CD4-positive, alpha-beta T cell treated with Interleukin-4 for 1 hour (primary cell): ENCODE data around the gene DEPDC4.
"Not testable (repeated sequence)": the region's sequence is repeated elsewhere in the genome, so short reads cannot be mapped to it uniquely, and the experiment has no call there.

ENCODE experiments used
- DNase-seq, 2 donors: peaks; one replicate each; pipeline ENCODE4 v3.0.0-alpha.2; 2020 to 2022

Gene DEPDC4

DNA sequence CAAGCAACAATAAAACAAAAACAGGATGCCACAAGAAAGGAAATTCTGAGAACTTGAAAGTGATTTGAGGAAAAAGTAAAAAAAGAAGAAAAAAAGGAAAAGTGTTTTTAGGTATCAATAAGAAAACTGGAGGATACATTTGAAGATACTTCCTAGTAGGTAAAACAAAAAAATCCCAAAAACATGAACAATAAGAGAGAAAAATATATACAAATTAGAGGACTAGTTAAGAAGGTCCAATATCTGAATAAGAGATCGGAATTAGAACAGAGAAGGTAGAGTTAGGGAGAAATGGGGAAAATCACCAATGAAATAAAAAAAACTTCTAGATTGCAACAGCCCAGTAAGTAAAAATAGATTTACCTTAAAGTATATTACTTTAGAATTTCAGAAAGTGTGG is 8.8 kb downstream of the DEPDC4 start:
- DNase-seq, result no peak

DNA sequence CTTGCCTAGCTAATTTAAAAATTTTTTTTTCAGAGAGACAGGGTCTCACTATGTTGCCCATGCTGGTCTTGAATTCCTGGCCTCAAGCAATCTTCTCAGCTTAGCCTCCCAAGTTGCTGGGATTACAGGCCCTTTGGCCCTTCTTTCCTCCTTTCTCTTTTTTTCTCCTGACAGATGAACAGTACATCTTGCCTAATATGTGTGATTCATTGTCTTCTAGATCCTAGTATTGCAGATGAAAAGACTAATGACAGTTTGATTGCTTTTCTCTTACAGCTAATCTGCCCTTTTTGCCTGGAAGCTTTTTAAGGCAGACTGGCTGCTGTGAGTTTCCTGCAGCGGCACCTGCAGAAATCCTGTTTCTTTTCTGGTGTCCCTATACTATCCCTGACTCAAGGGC is 12.0 kb downstream of the DEPDC4 start:
- DNase-seq, result no peak

GRCh38 chr12:100253437-100253836 is 13.4 kb downstream of the DEPDC4 start:
- DNase-seq, result no peak

GRCh38 chr12:100251917-100252316 is 15.0 kb downstream of the DEPDC4 start:
- DNase-seq, result no peak

DNA sequence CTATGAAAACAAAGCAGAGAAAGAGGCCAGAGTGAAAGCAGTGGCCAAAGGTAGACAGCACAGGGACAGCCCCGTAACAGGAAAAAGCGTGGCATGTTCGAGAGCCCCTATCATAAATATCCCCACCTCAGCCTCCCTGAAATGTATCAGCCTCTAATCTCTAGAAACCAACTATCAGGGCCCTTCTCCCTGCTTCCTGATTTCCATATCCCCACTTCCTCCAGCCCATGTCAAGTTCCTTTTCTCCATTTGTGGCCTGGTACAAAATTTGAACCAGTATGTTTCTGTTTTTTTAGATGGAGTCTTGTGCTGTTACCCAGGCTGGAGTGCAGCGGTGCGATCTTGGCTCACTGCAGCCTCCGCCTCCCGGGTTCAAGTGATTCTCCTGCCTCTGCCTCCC is 16.9 kb downstream of the DEPDC4 start:
- no peak for DNase-seq

DNA sequence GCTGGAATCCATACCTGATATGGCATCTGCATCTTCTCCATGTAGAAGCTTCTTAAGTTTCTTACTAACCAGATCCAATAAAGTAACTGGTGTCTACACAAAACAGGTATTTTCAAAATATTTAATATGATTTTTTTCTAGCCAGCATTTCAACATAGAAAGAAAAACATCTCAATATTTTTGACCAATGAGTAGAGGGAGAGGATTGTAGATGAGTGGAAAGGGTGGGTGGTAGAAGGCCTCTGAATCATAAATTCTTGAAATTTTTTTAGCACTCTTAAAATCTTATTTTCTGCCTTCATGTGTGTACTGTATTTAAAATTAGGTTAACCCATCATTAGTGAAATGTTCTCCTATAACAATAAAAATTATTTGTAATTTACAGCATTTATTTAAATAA is 18.0 kb downstream of the DEPDC4 start:
- no peak for DNase-seq

- DNase-seq, result no peak
These were observed 19.1 kb downstream of the DEPDC4 start for GRCh38 chr12:100247765-100248164.

- DNase-seq, result no peak
These were observed 23.7 kb downstream of the DEPDC4 start for GRCh38 chr12:100243137-100243536.

- no peak for DNase-seq
These were observed 27.3 kb downstream of the DEPDC4 start for GRCh38 chr12:100239589-100239988.

GRCh38 chr12:100238801-100239200 is 28.1 kb downstream of the DEPDC4 start:
- DNase-seq, result no peak

DNA sequence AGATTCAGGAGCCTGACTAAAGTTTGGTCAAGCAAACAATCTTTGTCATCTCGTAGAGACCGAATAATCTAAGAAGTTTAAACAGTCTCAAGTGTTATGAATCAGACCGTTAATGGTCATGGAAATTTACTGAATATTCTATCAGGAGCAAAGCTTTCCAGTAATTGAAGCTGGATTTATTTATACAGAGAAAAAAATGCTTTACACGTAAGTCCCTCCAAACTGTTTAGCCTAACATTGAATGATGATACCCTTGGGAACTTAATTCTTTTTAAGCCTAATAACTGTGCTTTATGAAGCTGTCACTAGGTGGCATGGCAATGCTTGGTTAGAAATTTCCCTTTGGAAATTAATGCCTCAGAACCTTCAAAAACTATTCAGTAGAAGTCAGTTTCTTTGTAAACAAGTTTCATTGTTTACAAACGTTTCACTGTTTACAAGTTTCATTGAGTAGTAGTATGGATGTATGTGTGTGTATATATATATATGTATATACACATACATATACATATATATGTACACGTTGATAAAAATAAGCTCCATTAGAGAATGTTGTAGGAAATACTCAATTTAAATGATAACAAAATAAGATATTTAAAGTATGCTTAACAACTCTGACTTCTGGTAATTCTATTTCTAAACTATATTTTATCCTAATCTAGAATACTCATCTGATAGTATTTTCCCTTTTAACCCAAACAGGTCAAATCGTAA is 32.1 kb downstream of the DEPDC4 start:
- DNase-seq, result peak in 1 of 2 donors; percentile 33

- no peak for DNase-seq
These were observed 32.7 kb downstream of the DEPDC4 start for GRCh38 chr12:100234166-100234565.

DNA sequence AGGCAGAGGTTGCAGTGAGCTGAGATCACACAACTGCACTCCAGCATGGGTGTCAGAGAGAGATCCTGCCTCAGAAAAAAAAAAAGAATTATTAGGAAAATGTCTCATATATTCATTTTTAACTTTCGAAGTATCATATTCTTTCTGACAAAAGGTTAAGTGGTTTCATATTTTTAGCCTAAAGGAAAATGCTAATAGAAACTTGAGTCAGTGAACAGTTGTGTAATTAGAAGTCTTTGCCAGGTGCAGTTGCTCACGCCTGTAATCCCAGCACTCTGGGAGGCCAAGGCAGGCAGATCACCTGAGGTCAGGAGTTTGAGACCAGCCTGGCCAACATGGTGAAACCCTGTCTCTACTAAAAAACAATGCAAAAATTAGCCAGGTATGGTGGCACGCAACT is 35.0 kb downstream of the DEPDC4 start:
- not testable (repeated sequence) for DNase-seq

- no peak for DNase-seq
These were observed 37.0 kb downstream of the DEPDC4 start for GRCh38 chr12:100229876-100230275.

GRCh38 chr12:100229036-100229635 is 37.7 kb downstream of the DEPDC4 start:
- no peak for DNase-seq

DNA sequence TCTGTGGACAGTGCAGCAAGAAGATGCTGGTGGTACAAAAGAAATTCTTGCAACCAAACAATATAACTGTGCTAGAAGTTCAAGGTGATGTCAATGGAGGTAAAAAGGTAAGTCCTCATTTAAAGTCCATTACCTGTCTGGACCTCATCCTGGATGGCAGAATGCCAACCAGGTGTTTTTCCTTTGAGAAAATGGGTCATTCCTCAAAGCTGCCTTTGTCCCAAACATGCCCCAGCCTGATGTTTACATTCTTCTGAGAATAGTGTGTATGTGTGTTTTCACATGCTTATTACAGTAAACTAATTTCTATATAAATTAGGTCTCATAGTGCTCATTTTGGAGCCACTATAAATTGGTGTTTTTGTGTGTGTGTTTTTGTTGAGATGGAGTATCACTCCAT is 41.4 kb downstream of the DEPDC4 start:
- no peak for DNase-seq

DNA sequence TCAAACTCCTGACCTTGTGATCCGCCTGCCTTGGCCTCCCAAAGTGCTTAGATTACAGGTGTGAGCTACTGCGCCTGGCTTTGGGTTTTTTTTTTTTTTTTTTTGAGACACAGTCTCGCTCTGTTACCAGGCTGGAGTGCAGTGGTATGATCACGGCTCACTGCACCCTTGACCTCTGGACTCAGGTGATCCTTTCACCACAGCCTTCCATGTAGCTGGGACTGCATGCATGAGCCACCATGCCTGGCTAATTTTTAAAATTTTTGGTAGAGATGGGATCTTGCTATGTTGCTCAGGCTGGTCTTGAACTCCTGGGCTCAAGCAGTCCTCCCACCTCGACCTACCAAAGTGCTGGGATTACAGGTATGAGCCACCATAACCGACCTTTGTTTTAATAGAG is 44.7 kb downstream of the DEPDC4 start:
- DNase-seq, result not testable (repeated sequence)

DNA sequence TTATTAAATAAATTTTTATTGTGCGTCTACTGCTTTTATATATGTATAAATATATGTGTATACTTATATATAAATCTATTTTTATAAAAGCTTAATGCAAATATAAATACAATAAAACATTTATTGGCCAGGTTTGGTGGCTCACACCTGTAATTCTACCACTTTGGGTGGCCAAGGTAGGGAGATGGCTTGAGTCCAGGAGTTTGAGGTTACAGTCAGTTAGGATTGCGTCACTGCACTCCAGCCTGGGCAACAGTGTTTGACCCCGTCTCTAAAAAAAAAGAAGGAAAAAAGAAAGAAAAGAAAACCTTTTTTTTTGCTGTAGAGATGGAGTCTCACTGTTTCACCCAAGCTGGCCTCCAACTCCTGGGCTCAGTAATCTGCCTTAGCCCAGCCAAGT is 45.4 kb downstream of the DEPDC4 start:
- DNase-seq, result no peak

DNA sequence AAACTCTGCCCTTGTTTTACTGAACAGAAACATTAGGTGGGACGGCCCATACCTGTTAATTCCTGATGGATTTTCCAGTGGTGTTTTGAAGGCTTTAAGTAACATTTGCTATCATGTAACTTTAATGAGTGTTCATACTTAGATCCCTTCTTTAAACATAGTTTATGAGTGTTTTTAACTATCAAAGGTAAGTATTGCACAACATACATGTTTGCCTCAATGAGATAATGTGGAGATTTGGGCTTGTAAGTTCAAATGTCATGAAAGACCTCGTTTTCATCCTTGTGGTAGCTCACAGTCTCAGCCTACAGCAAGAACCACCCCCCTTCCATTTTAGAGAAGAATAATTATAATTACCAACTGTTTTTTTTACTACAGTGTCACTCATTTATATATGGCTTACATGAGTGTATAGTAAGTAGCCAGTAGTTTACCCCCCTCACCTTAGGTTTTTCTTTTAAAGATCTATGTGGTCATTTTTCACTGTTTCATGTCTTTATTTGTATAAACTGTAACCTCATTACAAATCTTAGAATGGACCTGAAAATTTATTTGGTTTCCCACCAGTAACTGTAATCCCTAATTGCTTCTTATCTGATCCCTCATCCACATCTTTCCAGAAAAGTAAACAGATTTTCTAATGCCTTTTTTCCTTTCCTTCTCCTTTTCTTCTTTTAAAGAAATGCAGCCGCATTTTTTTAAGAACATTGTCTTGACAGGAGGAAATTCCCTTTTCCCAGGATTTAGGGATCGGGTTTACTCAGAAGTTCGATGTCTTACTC is 47.4 kb downstream of the DEPDC4 start:
- no peak for DNase-seq

DNA sequence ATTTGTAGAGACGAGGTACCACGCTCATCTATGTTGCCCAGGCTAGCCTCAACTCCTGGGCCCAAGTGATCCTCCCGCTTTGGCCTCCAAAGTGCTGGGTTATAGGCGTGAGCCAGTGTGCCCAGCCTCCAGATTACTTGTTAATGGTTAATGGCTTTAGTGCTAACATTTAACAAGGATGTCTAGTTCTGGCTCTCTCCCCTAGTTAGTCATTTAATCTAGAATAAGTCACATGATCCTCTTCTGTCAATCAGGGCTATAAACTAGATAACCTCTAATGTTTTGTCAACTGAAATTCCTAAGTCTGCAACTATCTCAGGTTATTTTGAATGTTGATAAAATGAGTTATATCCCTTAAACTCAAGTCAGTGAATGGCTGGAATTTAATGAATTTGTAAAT is 50.5 kb downstream of the DEPDC4 start:
- no peak for DNase-seq

DNA sequence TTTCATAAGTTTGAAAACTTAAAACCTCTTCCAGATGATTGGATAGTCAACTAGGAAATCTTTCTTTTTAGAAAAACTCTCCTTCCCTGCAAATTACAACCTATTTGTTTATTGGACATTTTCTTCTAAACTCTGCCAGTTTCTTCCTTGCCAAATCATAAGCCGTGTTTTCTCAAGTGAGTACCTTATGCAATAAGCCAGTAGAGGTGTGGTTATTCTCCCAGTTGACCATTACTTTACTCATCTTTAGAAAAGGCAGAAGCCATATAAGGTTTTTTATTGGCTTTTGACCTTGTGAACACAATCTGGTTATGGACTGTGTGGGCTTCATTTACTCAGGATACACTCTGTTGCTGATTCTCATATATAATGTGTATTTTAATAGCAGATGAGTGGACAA is 51.7 kb downstream of the DEPDC4 start:
- no peak for DNase-seq

GRCh38 chr12:100214518-100214917 is 52.4 kb downstream of the DEPDC4 start:
- no peak for DNase-seq

DNA sequence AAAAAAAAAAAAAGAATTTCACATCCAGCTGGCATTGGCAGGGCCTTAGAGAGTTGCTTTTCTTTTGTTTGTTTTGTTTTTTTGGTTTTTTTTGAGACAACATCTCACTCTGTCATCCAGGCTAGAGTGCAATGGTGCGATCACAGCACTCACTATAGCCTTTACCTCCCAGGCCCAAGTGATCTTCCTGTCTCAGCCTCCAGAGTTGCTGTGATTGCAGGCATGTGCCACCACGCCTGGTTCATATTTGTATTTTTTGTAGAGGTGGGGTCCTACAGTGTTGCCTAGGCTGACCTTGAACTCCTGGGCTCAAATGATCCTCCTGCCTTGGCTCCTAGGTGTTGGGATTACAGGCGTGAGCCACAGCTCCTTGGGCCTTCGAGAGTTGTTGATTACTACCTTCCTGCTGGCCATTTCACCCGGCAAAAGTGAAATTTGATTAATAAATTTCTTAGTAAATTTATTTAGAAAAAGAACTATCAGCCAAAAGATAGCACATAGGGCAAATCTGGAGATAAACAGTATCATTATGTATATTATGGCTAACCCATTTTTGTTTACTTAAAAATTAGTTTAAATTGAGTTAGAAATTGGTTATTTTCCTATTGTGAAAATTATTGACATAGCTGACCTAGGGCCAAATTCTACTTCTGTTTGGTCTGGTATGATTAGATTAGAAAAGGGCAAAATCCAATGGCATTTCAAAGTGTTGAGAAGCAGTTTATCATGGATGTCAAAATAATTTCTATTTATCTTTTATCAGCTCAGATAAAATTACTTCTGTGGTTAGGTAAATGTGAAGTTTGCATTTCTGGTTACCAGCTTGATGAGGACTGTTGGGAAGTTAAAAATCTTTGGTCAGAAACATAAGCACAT is 53.6 kb downstream of the DEPDC4 start:
- no peak for DNase-seq
